DND-41 (cell line): ENCODE data around the gene WNK3.

Experiments used
- EZH2 ChIP-seq: IDR thresholded peaks from 3 replicates; pipeline ENCODE4 v1.6.1; 2012; ENCODE audit warnings: borderline replicate concordance, low read depth, mild to moderate bottlenecking, moderate library complexity, low read length, inconsistent platforms; ENCODE audit not compliant: severe bottlenecking
- TF ChIP-seq, protein P1 (sequence below): IDR thresholded peaks from 2 replicates; pipeline ENCODE4 v1.5.1; 2012; ENCODE audit warnings: borderline replicate concordance, low read length, moderate library complexity, mild to moderate bottlenecking; ENCODE audit not compliant: poor library complexity, severe bottlenecking; ENCODE audit errors: extremely low read depth

DNA sequence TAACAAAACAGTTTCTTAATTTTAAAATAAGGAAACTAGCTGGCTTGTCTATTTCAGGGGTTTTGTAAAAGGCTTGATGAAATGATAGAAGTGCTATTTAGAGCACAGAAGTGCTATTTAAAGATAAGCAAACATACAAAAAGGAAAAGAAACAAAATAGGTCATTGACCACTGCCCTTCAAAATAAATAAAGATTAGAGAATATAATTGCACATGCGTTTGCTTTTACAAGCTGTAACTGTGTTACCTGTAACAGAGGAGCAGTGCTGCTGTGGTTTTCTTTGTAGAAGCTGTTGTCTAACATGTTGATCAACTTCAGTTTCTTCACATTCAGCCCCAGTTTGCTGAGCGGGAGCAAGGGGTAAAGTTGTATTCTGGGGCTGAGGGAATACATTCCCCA lies 63.5 kb downstream of the WNK3 start:
- TF ChIP-seq, protein P1, sequence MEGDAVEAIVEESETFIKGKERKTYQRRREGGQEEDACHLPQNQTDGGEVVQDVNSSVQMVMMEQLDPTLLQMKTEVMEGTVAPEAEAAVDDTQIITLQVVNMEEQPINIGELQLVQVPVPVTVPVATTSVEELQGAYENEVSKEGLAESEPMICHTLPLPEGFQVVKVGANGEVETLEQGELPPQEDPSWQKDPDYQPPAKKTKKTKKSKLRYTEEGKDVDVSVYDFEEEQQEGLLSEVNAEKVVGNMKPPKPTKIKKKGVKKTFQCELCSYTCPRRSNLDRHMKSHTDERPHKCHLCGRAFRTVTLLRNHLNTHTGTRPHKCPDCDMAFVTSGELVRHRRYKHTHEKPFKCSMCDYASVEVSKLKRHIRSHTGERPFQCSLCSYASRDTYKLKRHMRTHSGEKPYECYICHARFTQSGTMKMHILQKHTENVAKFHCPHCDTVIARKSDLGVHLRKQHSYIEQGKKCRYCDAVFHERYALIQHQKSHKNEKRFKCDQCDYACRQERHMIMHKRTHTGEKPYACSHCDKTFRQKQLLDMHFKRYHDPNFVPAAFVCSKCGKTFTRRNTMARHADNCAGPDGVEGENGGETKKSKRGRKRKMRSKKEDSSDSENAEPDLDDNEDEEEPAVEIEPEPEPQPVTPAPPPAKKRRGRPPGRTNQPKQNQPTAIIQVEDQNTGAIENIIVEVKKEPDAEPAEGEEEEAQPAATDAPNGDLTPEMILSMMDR = no peak
- TF ChIP-seq EZH2 = no peak
